GM10266 (cell line): ENCODE measurements around the gene CYP1A2.

Experiments used
- DNase-seq: peaks from one replicate; pipeline ENCODE4 v3.0.0; 2012; ENCODE audit errors: extremely low spot score
- CTCF ChIP-seq: IDR thresholded peaks from 2 replicates; pipeline ENCODE4 v1.5.1; 2012; ENCODE audit warnings: mild to moderate bottlenecking, low read depth; ENCODE audit not compliant: control insufficient read depth, insufficient read depth; ENCODE audit errors: missing control alignments

The CYP1A2 gene

GRCh38 chr15:74779162-74779648, 30.6 kb downstream of the CYP1A2 start:
- no peak for TF ChIP-seq CTCF
- DNase-seq: no peak

- peak; percentile 60 for DNase-seq
- TF ChIP-seq CTCF: no peak
Observed at GRCh38 chr15:74780523-74781430, 32.1 kb downstream of the CYP1A2 start.

GRCh38 chr15:74781431-74782258, 33.0 kb downstream of the CYP1A2 start, which contains the start of gene CSK:
CSK (plus strand) TSS chr15:74782080; CDS start chr15:74798298, 16,218 bp downstream.
- peak; percentile 76 for TF ChIP-seq CTCF
- peak; percentile 92 for DNase-seq

- no peak for TF ChIP-seq CTCF
- peak; percentile 66 for DNase-seq
Observed at GRCh38 chr15:74782259-74783071, 33.8 kb downstream of the CYP1A2 start.

- no peak for TF ChIP-seq CTCF
- DNase-seq: no peak
Observed at GRCh38 chr15:74783072-74783807, 34.6 kb downstream of the CYP1A2 start.

GRCh38 chr15:74783808-74784175, 35.1 kb downstream of the CYP1A2 start:
- DNase-seq: no peak
- no peak for TF ChIP-seq CTCF
